ENCODE measurements around the gene FARS2.

The FARS2 gene

GRCh38 chr6:5626727-5627426 lies 365.6 kb downstream of the FARS2 start:
- Mint-ChIP-seq H3K36me3 (ENCODE audit: insufficient read depth) (peaks cover 8% of the 10 kb centered on the region), H3K9me3 (no peaks in the 10 kb centered on the region), H3K4me1 (ENCODE audit: low read depth in 2 of 2) (peaks cover 23 to 33% of the 10 kb centered on the region in 2 donors), H3K4me3 (peak overlapping the region; percentile 31 to 34), H3K27me3 (no peaks in the 10 kb centered on the region), H3K27ac (peak overlapping the region; percentile 80 to 87)
- ATAC-seq (replicated peaks) = peak; percentile 84
- peak in 1 of 3 experiments; percentile 8 for DNase-seq

DNA sequence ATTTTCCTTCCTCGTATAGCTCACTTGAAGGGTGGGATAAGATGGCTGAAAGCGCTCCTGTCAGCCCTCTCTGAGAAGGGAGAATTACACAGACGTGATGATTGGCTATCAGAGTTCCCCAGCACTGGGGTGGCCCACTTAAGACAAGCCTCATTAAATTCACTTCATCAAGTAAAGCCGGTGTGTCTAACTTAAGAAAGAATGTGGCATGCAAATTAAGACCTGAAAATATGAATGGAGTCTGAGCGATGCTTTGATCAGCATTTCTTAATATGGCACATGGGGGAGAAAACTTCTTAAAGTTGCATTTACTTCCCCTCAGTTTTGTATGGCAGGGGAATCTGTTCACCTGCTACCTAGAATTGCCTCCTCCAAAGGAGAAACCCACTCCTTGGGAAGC lies 369.3 kb downstream of the FARS2 start:
- H3K27ac Mint-ChIP-seq = no peak overlapping the region

DNA sequence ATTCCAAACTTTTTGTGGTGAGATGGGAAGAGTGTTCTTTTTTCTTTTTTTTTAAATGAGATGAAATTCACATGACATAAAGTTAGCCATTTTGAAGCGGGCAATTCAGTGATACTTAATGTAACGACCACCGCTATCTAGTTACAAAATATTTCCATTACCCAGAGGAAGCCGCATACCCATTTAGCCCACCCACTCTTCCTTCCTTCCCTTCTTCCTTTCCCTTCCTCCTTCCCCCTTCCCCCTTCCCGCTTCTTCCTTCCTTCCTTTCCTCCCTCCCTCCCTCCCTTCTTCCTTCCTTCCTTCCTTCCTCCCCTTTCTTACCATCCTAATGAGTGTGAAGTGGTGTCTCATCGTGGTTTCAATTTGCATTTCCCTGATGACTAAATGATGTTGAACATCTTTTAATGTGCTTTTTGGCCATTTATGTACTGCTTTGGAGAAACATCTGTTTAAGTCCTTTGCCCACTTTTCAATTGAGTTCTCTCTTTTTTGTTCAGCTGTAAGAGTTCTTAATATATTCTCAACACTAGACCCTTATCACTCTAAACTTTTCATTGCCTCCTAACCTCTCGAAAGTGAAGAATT lies 371.1 kb downstream of the FARS2 start:
- H3K4me3 Mint-ChIP-seq = no peak overlapping the region
- no peaks in the 10 kb centered on the region for H3K9me3 Mint-ChIP-seq
- no peaks in the 10 kb centered on the region for H3K36me3 Mint-ChIP-seq (ENCODE audit: insufficient read depth)
- ATAC-seq (replicated peaks) (no peak), DNase-seq (no peak)
- peak overlapping the region in 1 of 2 donors; percentile 18 for H3K27ac Mint-ChIP-seq
- no peaks in the 10 kb centered on the region for H3K27me3 Mint-ChIP-seq
- H3K4me1 Mint-ChIP-seq (ENCODE audit: low read depth in 2 of 2) = peaks cover 6 to 10% of the 10 kb centered on the region in 2 donors

More for the DNA sequence above, 369.3 kb downstream of the FARS2 start:
- Mint-ChIP-seq H3K27me3 (no peaks in the 10 kb centered on the region), H3K9me3 (no peaks in the 10 kb centered on the region), H3K36me3 (ENCODE audit: insufficient read depth) (no peaks in the 10 kb centered on the region), H3K4me3 (no peak overlapping the region), H3K4me1 (ENCODE audit: low read depth in 2 of 2) (peaks cover 19 to 25% of the 10 kb centered on the region in 2 donors)
- no peak for ATAC-seq (replicated peaks)
- DNase-seq = no peak

GRCh38 chr6:5634525-5634924 lies 373.2 kb downstream of the FARS2 start:
- Mint-ChIP-seq H3K4me1 (ENCODE audit: low read depth in 2 of 2) (peaks cover 4 to 6% of the 10 kb centered on the region in 2 donors), H3K9me3 (no peaks in the 10 kb centered on the region), H3K36me3 (ENCODE audit: insufficient read depth) (no peaks in the 10 kb centered on the region), H3K4me3 (no peak overlapping the region), H3K27me3 (no peaks in the 10 kb centered on the region), H3K27ac (no peak overlapping the region)
- ATAC-seq (replicated peaks) = no peak
- DNase-seq = no peak

- ATAC-seq (replicated peaks) (no peak), DNase-seq (no peak)
- no peak overlapping the region for H3K4me3 Mint-ChIP-seq
- H3K36me3 Mint-ChIP-seq (ENCODE audit: insufficient read depth) = peaks cover 2% of the 10 kb centered on the region
- no peaks in the 10 kb centered on the region for H3K27me3 Mint-ChIP-seq
- H3K9me3 Mint-ChIP-seq = peaks cover 0 to 7% of the 10 kb centered on the region in 2 donors
- peaks cover 4 to 6% of the 10 kb centered on the region in 2 donors for H3K4me1 Mint-ChIP-seq (ENCODE audit: low read depth in 2 of 2)
- peak overlapping the region in 1 of 2 donors; percentile 19 for H3K27ac Mint-ChIP-seq
Measured at GRCh38 chr6:5636210-5637030, 375.1 kb downstream of the FARS2 start.

- Mint-ChIP-seq H3K27ac (no peak overlapping the region), H3K4me3 (no peak overlapping the region), H3K36me3 (ENCODE audit: insufficient read depth) (peaks cover 2% of the 10 kb centered on the region), H3K9me3 (peaks cover 0 to 7% of the 10 kb centered on the region in 2 donors), H3K27me3 (no peaks in the 10 kb centered on the region), H3K4me1 (ENCODE audit: low read depth in 2 of 2) (peaks cover 2 to 3% of the 10 kb centered on the region in 2 donors)
- ATAC-seq (replicated peaks) (no peak), DNase-seq (no peak)
Measured at GRCh38 chr6:5637714-5638113, 376.4 kb downstream of the FARS2 start.

DNA sequence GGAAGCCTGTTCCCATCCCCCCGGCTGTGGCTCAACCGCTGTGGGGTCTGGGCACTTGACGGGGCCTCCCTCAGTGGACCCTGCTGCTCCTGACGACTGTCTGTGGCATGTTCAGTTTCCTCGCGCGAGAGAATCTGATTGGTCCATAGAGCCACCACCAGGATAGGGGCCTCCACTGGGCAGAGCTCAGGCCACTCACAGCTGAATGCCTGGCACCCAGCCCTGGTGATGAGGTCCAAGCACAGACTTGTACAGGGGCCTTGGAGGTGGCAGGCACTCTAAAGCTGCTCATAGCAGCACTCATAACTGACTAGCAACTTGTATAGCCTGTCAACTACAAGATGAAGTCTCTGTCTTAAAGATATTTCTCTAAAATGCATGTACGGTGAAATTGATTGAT lies 377.4 kb downstream of the FARS2 start:
- Mint-ChIP-seq H3K27ac (no peak overlapping the region), H3K36me3 (ENCODE audit: insufficient read depth) (peaks cover 2% of the 10 kb centered on the region), H3K4me1 (ENCODE audit: low read depth in 2 of 2) (no peaks in the 10 kb centered on the region), H3K9me3 (peaks cover 0 to 7% of the 10 kb centered on the region in 2 donors), H3K27me3 (no peaks in the 10 kb centered on the region), H3K4me3 (no peak overlapping the region)
- DNase-seq (no peak), ATAC-seq (replicated peaks) (no peak)

DNA sequence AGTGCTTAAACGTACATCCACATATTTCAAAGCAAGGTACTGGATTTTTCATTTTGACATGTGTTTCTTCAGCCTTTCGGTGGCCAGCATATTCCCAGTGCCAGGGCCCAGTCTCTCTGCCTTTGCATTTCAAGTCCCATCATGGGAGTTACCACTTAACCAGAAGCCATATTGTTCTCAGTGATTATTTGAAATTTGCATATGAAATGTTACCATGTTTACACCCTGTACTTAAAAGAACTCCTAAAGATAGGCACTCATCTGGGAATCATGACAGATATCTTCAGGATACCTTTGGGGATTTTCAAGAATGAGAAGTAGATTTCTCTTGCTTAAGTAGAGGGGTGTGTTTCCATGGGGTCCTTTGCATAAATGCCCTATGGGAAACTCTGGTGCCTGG lies 377.9 kb downstream of the FARS2 start:
- Mint-ChIP-seq H3K36me3 (ENCODE audit: insufficient read depth) (peaks cover 2% of the 10 kb centered on the region), H3K9me3 (peaks cover 0 to 7% of the 10 kb centered on the region in 2 donors), H3K27ac (no peak overlapping the region), H3K4me1 (ENCODE audit: low read depth in 2 of 2) (no peaks in the 10 kb centered on the region), H3K4me3 (no peak overlapping the region), H3K27me3 (no peaks in the 10 kb centered on the region)
- DNase-seq = no peak
- no peak for ATAC-seq (replicated peaks)

GRCh38 chr6:5640614-5641013 lies 379.3 kb downstream of the FARS2 start:
- no peaks in the 10 kb centered on the region for H3K4me1 Mint-ChIP-seq (ENCODE audit: low read depth in 2 of 2)
- peaks cover 0 to 7% of the 10 kb centered on the region in 2 donors for H3K9me3 Mint-ChIP-seq
- H3K36me3 Mint-ChIP-seq (ENCODE audit: insufficient read depth) = peaks cover 2% of the 10 kb centered on the region

GRCh38 chr6:5644523-5645185 lies 383.3 kb downstream of the FARS2 start:
- no peak for ATAC-seq (replicated peaks)
- Mint-ChIP-seq H3K4me1 (ENCODE audit: low read depth in 2 of 2) (peaks cover 0 to 4% of the 10 kb centered on the region in 2 donors), H3K4me3 (no peak overlapping the region), H3K27ac (no peak overlapping the region), H3K27me3 (no peaks in the 10 kb centered on the region), H3K9me3 (peaks cover 0 to 7% of the 10 kb centered on the region in 2 donors), H3K36me3 (ENCODE audit: insufficient read depth) (peaks cover 2% of the 10 kb centered on the region)
- no peak for DNase-seq

More at GRCh38 chr6:5640614-5641013, 379.3 kb downstream of the FARS2 start:
- no peak overlapping the region for H3K27ac Mint-ChIP-seq
- no peak overlapping the region for H3K4me3 Mint-ChIP-seq
- DNase-seq = no peak
- no peak for ATAC-seq (replicated peaks)
- no peaks in the 10 kb centered on the region for H3K27me3 Mint-ChIP-seq

GRCh38 chr6:5645328-5646290 lies 384.3 kb downstream of the FARS2 start:
- Mint-ChIP-seq H3K27ac (no peak overlapping the region), H3K9me3 (peaks cover 0 to 3% of the 10 kb centered on the region in 2 donors), H3K4me1 (ENCODE audit: low read depth in 2 of 2) (peaks cover 0 to 5% of the 10 kb centered on the region in 2 donors), H3K4me3 (no peak overlapping the region), H3K27me3 (no peaks in the 10 kb centered on the region), H3K36me3 (ENCODE audit: insufficient read depth) (no peaks in the 10 kb centered on the region)
- no peak for DNase-seq
- no peak for ATAC-seq (replicated peaks)

- no peak for ATAC-seq (replicated peaks)
- Mint-ChIP-seq H3K9me3 (no peaks in the 10 kb centered on the region), H3K4me3 (no peak overlapping the region), H3K4me1 (ENCODE audit: low read depth in 2 of 2) (peaks cover 3 to 8% of the 10 kb centered on the region in 2 donors), H3K36me3 (ENCODE audit: insufficient read depth) (no peaks in the 10 kb centered on the region), H3K27ac (no peak overlapping the region), H3K27me3 (no peaks in the 10 kb centered on the region)
- DNase-seq = no peak
Measured at GRCh38 chr6:5652406-5653137, 391.3 kb downstream of the FARS2 start.

All from effector memory CD8-positive, alpha-beta T cell (primary cell).